GM06990 (cell line): ENCODE measurements around the gene DUSP2.
A peak's percentile ranks its signal among the peaks of the same experiment; 100 is the strongest.

Experiments
- DNase-seq: peaks from one replicate; pipeline ENCODE4 v3.0.0-alpha.2; 2011; ENCODE audit not compliant: insufficient read length; ENCODE audit errors: extremely low read depth
- H3K27me3 ChIP-seq: replicated peaks from 2 replicates; pipeline ENCODE4 v1.6.0; 2011; ENCODE audit warnings: low read length; ENCODE audit not compliant: control insufficient read depth, insufficient read depth
- H3K36me3 ChIP-seq: 2 replicates; pipeline ENCODE4 v1.5.1; 2011; ENCODE audit warnings: low read length; ENCODE audit not compliant: control insufficient read depth, insufficient read depth
- H3K4me3 ChIP-seq: replicated peaks from 2 replicates; pipeline ENCODE4 v1.5.1; 2011; ENCODE audit warnings: low read depth, mild to moderate bottlenecking, control low read depth, low read length
- CTCF ChIP-seq: IDR thresholded peaks from 2 replicates; pipeline ENCODE4 v1.5.1; 2011; ENCODE audit warnings: low read length, control low read depth, mild to moderate bottlenecking, inconsistent platforms; ENCODE audit not compliant: insufficient read depth, poor library complexity, severe bottlenecking

Gene DUSP2

GRCh38 chr2:96113951-96114350 lies 31.3 kb downstream of the DUSP2 start:
- no peaks in the 10 kb centered on the region for H3K27me3 ChIP-seq
- no peaks in the 10 kb centered on the region for H3K36me3 ChIP-seq
- no peak overlapping the region for H3K4me3 ChIP-seq
- TF ChIP-seq CTCF, result no peak
- DNase-seq, result no peak

GRCh38 chr2:96113367-96113677 lies 31.9 kb downstream of the DUSP2 start:
- DNase-seq, result no peak
- no peaks in the 10 kb centered on the region for H3K36me3 ChIP-seq
- H3K27me3 ChIP-seq, result no peaks in the 10 kb centered on the region
- H3K4me3 ChIP-seq, result no peak overlapping the region
- TF ChIP-seq CTCF, result peak; percentile 44

- Histone ChIP-seq H3K4me3 (no peak overlapping the region), H3K36me3 (no peaks in the 10 kb centered on the region), H3K27me3 (no peaks in the 10 kb centered on the region)
- TF ChIP-seq CTCF, result no peak
- DNase-seq, result no peak
Observed at GRCh38 chr2:96112501-96113366, 32.5 kb downstream of the DUSP2 start.

GRCh38 chr2:96111823-96112500 lies 33.3 kb downstream of the DUSP2 start:
- DNase-seq, result no peak
- no peak for TF ChIP-seq CTCF
- H3K27me3 ChIP-seq, result no peaks in the 10 kb centered on the region
- H3K36me3 ChIP-seq, result no peaks in the 10 kb centered on the region
- H3K4me3 ChIP-seq, result no peak overlapping the region

GRCh38 chr2:96111257-96111640 lies 34.0 kb downstream of the DUSP2 start:
- no peak overlapping the region for H3K4me3 ChIP-seq
- no peak for DNase-seq
- H3K27me3 ChIP-seq, result no peaks in the 10 kb centered on the region
- TF ChIP-seq CTCF, result no peak
- no peaks in the 10 kb centered on the region for H3K36me3 ChIP-seq
